ENCODE results near the gene CRYBA4.
A peak's percentile ranks its signal among the peaks of the same experiment; 100 is the strongest.

Gene CRYBA4

DNA sequence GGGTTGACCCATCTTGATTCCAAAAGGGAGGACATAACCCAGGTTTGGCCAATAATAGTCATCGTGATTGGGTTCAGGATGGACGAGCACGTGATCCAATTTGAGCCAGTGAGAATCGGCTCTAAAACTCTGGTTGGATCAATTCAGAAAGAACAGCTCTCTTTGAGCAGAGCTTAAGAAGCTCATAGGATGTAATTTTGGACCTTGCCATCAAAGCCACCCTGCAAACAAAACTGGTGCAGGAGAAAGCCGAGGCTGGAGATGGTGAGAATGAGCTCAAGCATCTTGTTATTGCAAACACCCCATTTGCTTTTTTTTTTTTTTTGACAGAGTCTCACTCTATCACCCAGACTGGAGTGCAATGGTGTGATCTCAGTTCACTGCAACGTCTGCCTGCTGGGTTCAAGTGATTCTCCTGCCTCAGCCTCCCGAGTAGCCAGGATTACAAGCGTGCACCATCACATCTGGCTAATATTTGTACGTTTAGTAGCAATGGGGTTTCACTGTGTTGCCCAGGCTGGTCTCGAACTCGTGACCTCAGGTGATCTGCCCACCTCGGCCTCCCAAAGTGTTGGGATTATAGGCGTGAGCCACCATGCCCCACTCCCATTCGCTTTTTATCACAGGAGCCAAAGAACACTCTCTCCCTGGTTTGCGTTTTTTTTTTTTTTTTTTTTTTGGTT, 21.8 kb downstream of the CRYBA4 start:
- no peak for TF ChIP-seq Cebpa-rat (IDR thresholded peaks at IDR 0.05)
- no peak overlapping the region for H3K4me3 ChIP-seq
- peak overlapping the region; percentile 66 to 95 (median 86) for H3K4me2 ChIP-seq
- no peaks in the 10 kb centered on the region for H3K27me3 ChIP-seq
- H3K36me3 ChIP-seq, result no peaks in the 10 kb centered on the region
- H3K9ac ChIP-seq, result peak overlapping the region in 5 of 11 experiments; percentile 12 to 61 (median 48); a peak in 6 of 22 replicates
- peaks cover 67 to 91% (median 85%) of the 10 kb centered on the region in 10 experiments for H3K4me1 ChIP-seq
- H3K9me3 ChIP-seq (replicated peaks in 1 of 11), result no peaks in the 10 kb centered on the region
- peak overlapping the region in 9 of 11 experiments; percentile 34 to 71 (median 63); a peak in 14 of 22 replicates for H3K27ac ChIP-seq
- H4K20me1 ChIP-seq, result no peaks in the 10 kb centered on the region

DNA sequence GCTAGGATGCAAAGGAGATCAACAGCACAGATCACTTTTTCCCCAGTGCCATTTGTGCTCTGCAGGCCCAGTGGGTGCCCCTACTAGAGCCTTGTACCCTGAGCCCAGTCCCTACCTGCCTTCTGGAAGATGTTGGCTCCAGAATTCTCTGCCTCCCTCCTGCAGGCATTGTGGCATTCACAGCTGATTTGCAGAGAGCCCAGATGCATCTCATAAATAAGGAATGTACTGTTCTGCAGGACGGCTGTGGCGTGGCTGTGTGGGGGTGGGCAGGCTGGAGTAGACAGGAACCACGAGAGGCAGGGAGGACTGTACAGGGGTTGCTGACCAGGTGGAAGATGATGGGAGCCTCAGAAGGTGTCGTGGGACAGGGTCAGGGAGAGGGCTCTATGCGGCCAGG, 24.4 kb downstream of the CRYBA4 start:
- no peak for TF ChIP-seq Cebpa-rat (IDR thresholded peaks at IDR 0.05)
- no peak overlapping the region for H3K27ac ChIP-seq
- peaks cover 84 to 100% (median 90%) of the 10 kb centered on the region in 10 experiments for H3K4me1 ChIP-seq
- no peaks in the 10 kb centered on the region for H3K9me3 ChIP-seq (replicated peaks in 1 of 11)
- H3K4me2 ChIP-seq, result peak overlapping the region; percentile 79 to 97 (median 90); a peak in 21 of 22 replicates
- H4K20me1 ChIP-seq, result no peaks in the 10 kb centered on the region
- no peak overlapping the region for H3K4me3 ChIP-seq
- peak overlapping the region in 2 of 11 experiments; percentile 7 to 11; a peak in 4 of 22 replicates for H3K9ac ChIP-seq
- peaks cover 0 to 2% (median 0%) of the 10 kb centered on the region in 11 experiments; a peak in 2 of 22 replicates for H3K27me3 ChIP-seq
- H3K36me3 ChIP-seq, result no peaks in the 10 kb centered on the region

DNA sequence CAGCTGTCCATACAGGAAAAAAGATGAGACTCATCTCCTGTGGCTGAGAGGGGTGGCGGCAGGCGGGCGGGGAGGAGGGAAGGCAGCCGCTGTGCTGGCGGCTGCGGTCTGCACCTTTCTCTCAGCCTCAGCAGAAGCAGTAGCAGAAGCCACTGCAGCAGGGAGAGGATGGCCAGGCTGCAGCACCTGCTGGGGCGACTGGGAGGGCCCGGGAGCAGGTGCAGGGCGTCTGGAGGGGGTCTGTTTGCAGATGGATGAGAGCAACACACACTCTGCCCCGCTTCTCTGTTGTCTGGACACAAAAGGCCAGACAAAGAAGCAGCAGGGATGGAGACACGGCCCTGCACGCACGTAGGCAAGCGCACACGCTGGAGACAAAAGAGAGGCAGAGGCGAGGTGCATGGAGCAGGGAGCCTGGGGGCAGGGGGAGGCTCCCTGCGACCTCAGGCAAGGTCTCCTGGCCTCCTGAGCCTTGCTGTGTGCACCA, 26.3 kb downstream of the CRYBA4 start:
- Histone ChIP-seq H3K36me3 (no peaks in the 10 kb centered on the region), H3K4me2 (peak overlapping the region; percentile 82 to 97 (median 91)), H3K9ac (peak overlapping the region in 9 of 11 experiments; percentile 21 to 55 (median 43); a peak in 14 of 22 replicates), H4K20me1 (no peaks in the 10 kb centered on the region), H3K9me3 (replicated peaks in 1 of 11) (no peaks in the 10 kb centered on the region), H3K4me3 (peak overlapping the region in 4 of 10 experiments; percentile 13 to 41 (median 27); a peak in 5 of 20 replicates), H3K27ac (peak overlapping the region in 9 of 11 experiments; percentile 20 to 66 (median 50); a peak in 12 of 22 replicates), H3K27me3 (peaks cover 0 to 11% (median 0%) of the 10 kb centered on the region in 11 experiments; a peak in 3 of 22 replicates), H3K4me1 (peaks cover 76 to 100% (median 86%) of the 10 kb centered on the region in 10 experiments)
- no peak for TF ChIP-seq Cebpa-rat (IDR thresholded peaks at IDR 0.05)

DNA sequence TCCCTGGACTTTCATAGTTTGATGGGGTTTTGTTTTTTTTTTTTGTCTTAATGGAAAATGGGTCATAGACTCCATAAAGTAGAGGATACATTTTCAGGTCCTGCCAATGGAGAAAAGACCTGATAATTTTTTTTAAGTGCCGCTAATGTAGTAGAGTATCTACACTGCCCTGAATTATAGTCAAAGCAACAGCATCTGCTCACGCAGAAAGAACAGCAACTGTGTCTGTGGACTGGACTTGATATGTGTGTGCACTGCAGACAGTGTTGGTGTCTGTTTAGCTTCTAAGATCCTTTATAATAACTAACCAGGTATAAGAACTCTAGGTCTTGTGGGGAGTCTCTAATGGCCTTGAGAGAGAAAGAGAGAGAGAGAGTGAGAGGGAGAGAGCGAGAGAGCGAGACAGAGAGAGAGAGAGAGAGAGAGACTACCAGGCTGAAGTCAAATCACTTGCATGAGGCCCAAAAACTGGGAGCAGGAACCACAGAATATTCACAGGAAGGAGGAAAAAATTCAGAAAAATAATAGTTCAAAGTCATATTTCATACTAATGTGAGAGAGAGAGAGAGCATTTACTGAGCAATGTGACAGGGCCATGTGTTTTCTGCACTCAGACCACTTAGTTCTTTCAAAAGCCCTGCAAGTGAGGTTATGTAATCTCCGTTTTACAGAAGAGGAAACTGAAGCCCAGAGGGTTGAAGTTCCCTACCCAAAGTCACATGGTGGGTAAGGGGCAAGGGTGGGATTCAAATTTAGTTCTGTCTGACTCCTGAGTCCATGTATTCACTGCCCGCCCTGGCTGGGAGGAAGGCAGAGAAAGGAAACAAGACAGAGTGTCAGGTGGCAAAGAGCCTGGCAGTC, 27.0 kb downstream of the CRYBA4 start:
- TF ChIP-seq Cebpa-rat (IDR thresholded peaks at IDR 0.05), result peak in 1 of 11 experiments; percentile 37; a peak in 1 of 22 replicates
- H3K4me1 ChIP-seq, result peaks cover 69 to 95% (median 79%) of the 10 kb centered on the region in 10 experiments
- peak overlapping the region; percentile 20 to 66 (median 42); a peak in 15 of 22 replicates for H3K27ac ChIP-seq
- peak overlapping the region; percentile 82 to 97 (median 91) for H3K4me2 ChIP-seq
- H3K9me3 ChIP-seq (replicated peaks in 1 of 11), result no peaks in the 10 kb centered on the region
- no peaks in the 10 kb centered on the region for H4K20me1 ChIP-seq
- H3K27me3 ChIP-seq, result peaks cover 0 to 15% (median 0%) of the 10 kb centered on the region in 11 experiments; a peak in 3 of 22 replicates
- H3K36me3 ChIP-seq, result no peaks in the 10 kb centered on the region
- peak overlapping the region in 9 of 11 experiments; percentile 13 to 55 (median 43); a peak in 15 of 22 replicates for H3K9ac ChIP-seq
- peak overlapping the region in 5 of 10 experiments; percentile 8 to 41 (median 21); a peak in 4 of 20 replicates for H3K4me3 ChIP-seq

DNA sequence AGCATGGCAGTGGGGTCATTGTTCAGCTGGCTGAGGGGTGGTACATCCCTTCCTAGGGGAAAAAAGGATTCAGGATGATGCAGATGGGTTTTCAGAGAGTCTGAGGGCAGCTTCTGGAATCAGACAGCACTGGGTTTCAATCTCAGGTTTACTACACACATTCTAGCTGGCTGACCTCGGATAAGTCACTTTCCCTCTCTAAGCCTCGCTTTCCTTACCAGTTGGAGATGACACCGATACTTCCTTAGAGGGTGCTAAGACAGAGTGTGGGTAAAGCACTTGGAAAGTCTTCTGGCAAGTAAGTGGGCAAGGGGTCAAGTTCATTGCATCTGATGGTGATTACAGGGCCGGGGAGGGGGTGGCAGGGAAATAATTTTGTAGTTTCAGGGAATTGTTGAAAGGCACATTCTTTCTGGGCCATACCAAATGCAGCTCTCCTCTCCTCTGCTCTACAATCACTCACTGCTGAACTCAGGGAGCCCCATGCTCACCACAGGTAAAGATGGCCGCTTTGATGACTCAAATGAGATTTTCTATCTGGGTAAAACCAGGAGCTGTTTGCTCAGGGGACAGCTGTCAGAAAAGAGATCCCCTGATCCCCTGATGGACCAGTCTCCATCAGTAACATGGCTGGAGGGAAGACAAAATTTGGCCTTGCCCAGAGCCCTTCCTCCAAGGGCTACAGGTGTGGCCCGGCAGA, 29.1 kb downstream of the CRYBA4 start:
- Histone ChIP-seq H3K27ac (peak overlapping the region in 3 of 11 experiments; percentile 8 to 43 (median 17); a peak in 3 of 22 replicates), H3K27me3 (peaks cover 0 to 24% (median 6%) of the 10 kb centered on the region in 11 experiments; a peak in 14 of 22 replicates), H4K20me1 (no peaks in the 10 kb centered on the region), H3K9me3 (replicated peaks in 1 of 11) (no peaks in the 10 kb centered on the region), H3K9ac (no peak overlapping the region), H3K4me3 (no peak overlapping the region), H3K36me3 (no peaks in the 10 kb centered on the region), H3K4me1 (peaks cover 48 to 73% (median 60%) of the 10 kb centered on the region in 10 experiments), H3K4me2 (peak overlapping the region in 9 of 11 experiments; percentile 35 to 97 (median 76); a peak in 15 of 22 replicates)
- no peak for TF ChIP-seq Cebpa-rat (IDR thresholded peaks at IDR 0.05)

DNA sequence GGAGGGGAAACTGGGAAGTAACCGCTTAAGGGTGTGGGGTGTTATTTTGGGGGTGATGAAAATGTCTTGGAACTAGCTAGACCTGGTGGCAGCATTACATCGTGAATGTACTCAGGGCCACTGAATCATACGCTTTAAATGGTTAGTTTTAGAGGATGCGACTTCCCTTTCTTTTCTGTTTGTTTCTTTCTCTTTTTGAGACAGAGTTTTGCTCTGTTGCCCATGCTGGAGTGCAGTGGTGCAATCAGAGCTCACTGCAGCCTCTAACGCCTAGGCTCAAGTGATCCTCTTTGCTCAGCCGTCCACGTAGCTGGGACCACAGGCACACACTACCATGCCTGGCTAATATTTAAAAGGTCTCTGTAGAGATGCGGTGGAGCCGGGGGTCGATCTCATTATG, 30.1 kb downstream of the CRYBA4 start:
- peak overlapping the region; percentile 34 to 97 (median 58) for H3K4me2 ChIP-seq
- H3K4me1 ChIP-seq, result peaks cover 38 to 65% (median 52%) of the 10 kb centered on the region in 10 experiments
- H3K36me3 ChIP-seq, result no peaks in the 10 kb centered on the region
- peaks cover 4 to 33% (median 15%) of the 10 kb centered on the region in 11 experiments for H3K27me3 ChIP-seq
- no peak overlapping the region for H3K4me3 ChIP-seq
- H3K9ac ChIP-seq, result peak overlapping the region in 2 of 11 experiments; percentile 11 to 20; a peak in 1 of 22 replicates
- H3K27ac ChIP-seq, result peak overlapping the region in 3 of 11 experiments; percentile 8 to 43 (median 35); a peak in 5 of 22 replicates
- H4K20me1 ChIP-seq, result no peaks in the 10 kb centered on the region
- H3K9me3 ChIP-seq (replicated peaks in 1 of 11), result no peaks in the 10 kb centered on the region
- 0 out of 22 replicates have a peak, but pooled peaks of 3 of the 11 experiments have one; percentile 8 to 19 (median 9) for TF ChIP-seq Cebpa-rat (IDR thresholded peaks at IDR 0.05)

DNA sequence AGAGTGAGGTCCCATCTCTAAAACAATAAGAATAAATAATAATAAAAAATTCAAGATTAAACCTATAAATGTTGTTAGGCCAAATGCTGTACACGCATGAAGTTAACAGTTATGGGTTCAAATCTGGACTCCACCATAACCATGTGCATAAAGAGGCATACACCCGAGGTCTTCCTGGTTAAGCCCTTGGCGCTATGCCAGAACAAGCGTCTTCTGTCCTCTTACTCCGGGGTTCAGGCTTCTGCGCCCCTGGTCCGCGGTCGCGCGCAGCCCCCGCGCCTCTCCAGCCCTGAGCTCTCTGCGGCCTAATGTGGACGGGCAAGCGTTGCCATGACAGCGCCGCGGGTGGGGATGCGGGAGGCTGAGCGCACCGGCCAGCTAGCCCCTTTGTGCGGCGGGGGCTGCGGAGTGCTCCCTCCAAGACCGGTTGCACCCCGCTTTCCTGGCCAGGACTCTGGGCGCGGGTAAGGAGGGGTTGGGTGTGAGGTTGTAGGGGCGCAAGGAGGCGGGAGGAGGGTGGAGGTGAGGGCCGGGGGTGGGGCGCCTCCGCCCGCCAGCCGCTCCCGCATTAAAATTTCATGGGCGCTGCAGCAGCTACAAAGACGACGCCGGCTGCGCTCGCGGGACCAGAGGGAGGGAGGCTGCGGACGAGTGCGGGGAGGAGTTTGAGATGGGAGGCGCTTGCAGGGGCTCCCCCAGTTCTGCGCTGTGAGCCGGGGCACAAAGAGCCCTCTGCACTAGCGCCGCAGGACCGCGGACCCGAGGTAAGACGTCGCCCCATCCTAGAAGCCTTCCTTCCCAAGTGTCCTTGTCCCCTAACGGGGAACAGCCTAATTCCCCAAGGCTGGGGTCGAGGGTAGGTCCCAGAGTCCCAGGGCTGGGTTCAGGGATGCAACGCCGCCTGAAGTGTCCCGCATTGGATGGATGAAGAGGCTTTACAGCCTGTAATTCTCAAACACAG, 35.4 kb downstream of the CRYBA4 start, which contains the start of gene MIAT:
MIAT (plus strand) TSS at position 698 of the 961 bp plus-strand sequence.
- Histone ChIP-seq H3K27me3 (peaks cover 22 to 51% (median 35%) of the 10 kb centered on the region in 11 experiments), H3K9ac (peak within 1 kb of the TSS in 10 of 11 experiments; percentile 25 to 71 (median 49); a peak in 15 of 22 replicates), H3K4me1 (peaks cover 26 to 51% (median 31%) of the 10 kb centered on the region in 10 experiments), H3K36me3 (no peaks in the 10 kb centered on the region), H3K27ac (peak within 1 kb of the TSS in 6 of 11 experiments; percentile 19 to 59 (median 38); a peak in 10 of 22 replicates), H3K9me3 (replicated peaks in 1 of 11) (no peaks in the 10 kb centered on the region), H3K4me3 (peak within 1 kb of the TSS; percentile 45 to 66 (median 51)), H4K20me1 (no peaks in the 10 kb centered on the region; a peak in 1 of 22 replicates), H3K4me2 (peak within 1 kb of the TSS; percentile 86 to 98 (median 95))
- no peak for TF ChIP-seq Cebpa-rat (IDR thresholded peaks at IDR 0.05)

Data from BLaER1 treated with 17β-estradiol and CSF1 and Interleukin-3, amounts not matched to agents 10 nM and 100 nM (cell line).